BJ (cell line): ENCODE results near the gene ROMO1. TPM values are rescaled to one million over a fixed set of nuclear protein-coding genes. Genes with fewer than 3 reads are reported as not detected.
"Not testable (repeated sequence)": the region's sequence is repeated elsewhere in the genome, so short reads cannot be mapped to it uniquely, and the experiment has no call there.

Experiments
- CTCF ChIA-PET: fragments of 350-600 bp; formaldehyde crosslinking; extraction: SDS; loops from one replicate; lab custom pipeline; 2021; ENCODE audit warnings: antibody characterized with exemption, inconsistent platforms; lab: Yijun Ruan, JAX
- POLR2A ChIA-PET: fragments of 300-600 bp; sonication (Branson Sonifier 250); formaldehyde crosslinking; extraction: SDS; loops from one replicate; lab custom pipeline; 2021; ENCODE audit warnings: antibody characterized with exemption; lab: Charles Lee
- DNase-seq: peaks from one replicate; pipeline ENCODE4 v3.0.0-alpha.2; 2011; ENCODE audit warnings: low read depth
- H3K27me3 ChIP-seq: 2 replicates; pipeline ENCODE4 v1.6.0; 2011; ENCODE audit warnings: low read length; ENCODE audit not compliant: control insufficient read depth, insufficient read depth
- H3K36me3 ChIP-seq: 2 replicates; pipeline ENCODE4 v1.5.1; 2011; ENCODE audit warnings: low read length; ENCODE audit not compliant: control insufficient read depth, insufficient read depth
- H3K4me3 ChIP-seq: 2 replicates; pipeline ENCODE4 v1.5.1; 2011; ENCODE audit warnings: low read depth, mild to moderate bottlenecking, control low read depth, low read length
- polyA plus RNA-seq: library from polyadenylated mRNA; depleted of rRNA; stranded (reverse); fragments of >200 nt; gene quantifications from 2 replicates; pipeline ENCODE4 v1.2.3, GENCODE V29; 2011
- TF ChIP-seq, protein P1 (sequence below): IDR thresholded peaks from 2 replicates; pipeline ENCODE4 v1.5.1; 2011; ENCODE audit warnings: low read depth, mild to moderate bottlenecking, control low read depth, inconsistent platforms, low read length, moderate library complexity; ENCODE audit not compliant: insufficient read depth

ROMO1 gene
- polyA plus RNA-seq, 1 experiment = 399 TPM

DNA sequence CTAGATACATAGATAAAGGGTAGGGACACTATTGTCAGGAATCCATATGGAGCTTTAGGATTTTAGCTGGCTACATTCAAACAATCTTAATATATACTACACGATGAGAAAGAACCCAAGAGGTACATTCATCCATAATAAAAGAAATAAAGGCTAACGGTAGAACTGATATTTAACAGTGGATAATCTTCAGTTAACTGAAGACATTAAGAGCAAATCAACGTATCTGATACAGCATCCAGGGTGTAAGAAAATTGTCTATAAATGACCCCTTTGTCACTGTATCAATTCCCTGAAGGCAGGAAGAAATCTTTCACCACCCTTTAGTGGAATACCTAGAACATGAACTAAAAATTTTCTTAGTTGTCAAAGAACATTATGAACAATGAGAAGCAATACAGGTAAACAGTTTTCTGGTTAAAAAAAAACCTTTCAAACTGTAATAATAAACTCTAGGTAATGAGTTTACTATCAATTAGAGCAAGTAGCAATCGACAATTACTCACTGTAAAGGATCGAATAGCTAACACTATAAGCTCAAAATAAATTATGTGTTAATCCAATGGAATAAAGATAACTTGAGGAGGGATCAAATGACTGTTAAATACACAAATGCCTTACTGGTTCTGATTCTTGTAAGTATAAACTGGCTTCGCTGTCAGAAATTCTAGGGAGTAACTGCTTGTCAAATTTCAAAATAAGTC is 11.8 kb downstream of the ROMO1 start:
- CTCF ChIA-PET = interaction anchor here (0.7 to 1.1 kb wide), 2 partner anchors 9 to 38 kb away, joined by 3 to 4 read pairs; no protein-coding TSS in a partner anchor
- no peaks in the 10 kb centered on the region for H3K27me3 ChIP-seq
- TF ChIP-seq, protein P1, sequence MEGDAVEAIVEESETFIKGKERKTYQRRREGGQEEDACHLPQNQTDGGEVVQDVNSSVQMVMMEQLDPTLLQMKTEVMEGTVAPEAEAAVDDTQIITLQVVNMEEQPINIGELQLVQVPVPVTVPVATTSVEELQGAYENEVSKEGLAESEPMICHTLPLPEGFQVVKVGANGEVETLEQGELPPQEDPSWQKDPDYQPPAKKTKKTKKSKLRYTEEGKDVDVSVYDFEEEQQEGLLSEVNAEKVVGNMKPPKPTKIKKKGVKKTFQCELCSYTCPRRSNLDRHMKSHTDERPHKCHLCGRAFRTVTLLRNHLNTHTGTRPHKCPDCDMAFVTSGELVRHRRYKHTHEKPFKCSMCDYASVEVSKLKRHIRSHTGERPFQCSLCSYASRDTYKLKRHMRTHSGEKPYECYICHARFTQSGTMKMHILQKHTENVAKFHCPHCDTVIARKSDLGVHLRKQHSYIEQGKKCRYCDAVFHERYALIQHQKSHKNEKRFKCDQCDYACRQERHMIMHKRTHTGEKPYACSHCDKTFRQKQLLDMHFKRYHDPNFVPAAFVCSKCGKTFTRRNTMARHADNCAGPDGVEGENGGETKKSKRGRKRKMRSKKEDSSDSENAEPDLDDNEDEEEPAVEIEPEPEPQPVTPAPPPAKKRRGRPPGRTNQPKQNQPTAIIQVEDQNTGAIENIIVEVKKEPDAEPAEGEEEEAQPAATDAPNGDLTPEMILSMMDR = no peak
- no peak overlapping the region for H3K4me3 ChIP-seq
- DNase-seq = no peak
- peaks cover 20% of the 10 kb centered on the region for H3K36me3 ChIP-seq
- POLR2A ChIA-PET = no interaction called here

DNA sequence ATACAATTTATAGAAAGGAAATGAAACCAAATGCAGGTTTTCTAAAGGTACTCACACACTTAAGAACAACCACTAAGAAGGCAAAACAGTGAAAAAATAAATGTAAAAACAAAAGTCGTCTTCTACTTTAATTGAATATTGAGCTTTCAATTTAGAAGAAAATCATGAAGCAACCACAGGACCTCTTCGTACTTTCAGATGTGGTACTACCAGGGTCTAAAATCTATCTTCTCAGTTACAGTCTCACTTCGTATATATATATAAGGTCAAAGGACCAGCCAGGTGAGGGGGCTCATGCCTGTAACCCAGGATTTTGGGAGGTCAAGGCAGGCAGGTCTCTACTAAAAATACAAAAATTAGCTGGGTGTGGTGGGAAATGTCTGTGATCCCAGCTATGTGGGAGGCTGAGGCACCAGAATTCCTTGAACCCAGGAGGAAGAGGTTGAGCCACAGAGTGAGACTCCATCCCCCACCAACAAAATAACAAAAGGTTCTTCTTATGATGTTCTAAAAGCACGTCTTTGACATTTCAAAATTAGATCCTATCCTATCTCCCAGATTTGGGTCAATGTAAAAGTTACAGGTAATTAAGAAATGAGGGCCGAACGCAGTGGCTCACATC is 12.5 kb downstream of the ROMO1 start:
- TF ChIP-seq, protein P1 = no peak
- H3K36me3 ChIP-seq = peaks cover 21% of the 10 kb centered on the region
- DNase-seq = no peak
- H3K27me3 ChIP-seq = no peaks in the 10 kb centered on the region
- H3K4me3 ChIP-seq = no peak overlapping the region
- CTCF ChIA-PET = interaction anchor here (0.7 to 1.1 kb wide), 3 partner anchors 10 to 38 kb away, joined by 3 to 4 read pairs (median 3); no protein-coding TSS in a partner anchor
- POLR2A ChIA-PET = no interaction called here

DNA sequence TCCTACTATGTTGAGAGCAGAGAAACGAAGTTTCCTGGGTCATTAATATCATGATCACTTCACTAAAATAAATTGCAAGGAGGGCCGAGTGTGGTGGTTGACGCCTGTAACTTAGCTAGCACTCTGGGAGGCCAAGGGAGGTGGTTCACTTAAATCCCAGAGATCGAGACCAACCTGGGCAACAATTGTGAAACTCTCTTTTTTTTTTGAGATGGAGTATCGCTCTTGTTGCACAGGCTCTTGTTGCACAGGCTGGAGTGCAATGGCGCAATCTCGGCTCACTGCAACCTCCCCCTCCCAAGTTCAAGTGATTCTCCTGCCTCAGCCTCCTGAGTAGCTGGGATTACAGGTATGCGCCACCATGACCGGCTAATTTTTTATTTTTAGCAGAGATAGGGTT is 13.9 kb downstream of the ROMO1 start:
- H3K4me3 ChIP-seq, POLR2A ChIA-PET, H3K27me3 ChIP-seq, DNase-seq: not testable (repeated sequence)
- H3K36me3 ChIP-seq = peaks cover 23% of the 10 kb centered on the region
- CTCF ChIA-PET = interaction anchor here (0.6 to 0.8 kb wide), 4 partner anchors 9 to 129 kb away, joined by 3 to 7 read pairs (median 3); no protein-coding TSS in a partner anchor

DNA sequence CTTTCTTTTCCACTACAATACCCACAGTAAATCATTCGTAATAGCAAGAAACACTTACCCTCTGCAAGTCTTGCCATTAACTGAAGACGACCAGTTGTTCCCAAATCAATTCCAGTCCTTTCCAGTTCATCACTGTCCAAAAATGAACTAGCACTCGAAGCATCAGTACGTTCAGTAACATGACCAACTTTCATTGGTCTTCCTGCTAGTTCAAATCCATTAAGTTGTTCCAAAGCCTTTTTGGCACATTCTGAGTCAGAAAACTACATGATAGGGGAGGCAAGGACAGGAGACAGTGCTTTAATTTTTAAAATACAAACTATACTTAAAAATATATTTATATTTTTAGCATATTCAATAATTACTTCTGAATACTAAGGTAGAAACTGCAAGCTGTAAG is 14.9 kb downstream of the ROMO1 start:
- no peak for DNase-seq
- Histone ChIP-seq H3K36me3 (peaks cover 27% of the 10 kb centered on the region), H3K27me3 (no peaks in the 10 kb centered on the region)

DNA sequence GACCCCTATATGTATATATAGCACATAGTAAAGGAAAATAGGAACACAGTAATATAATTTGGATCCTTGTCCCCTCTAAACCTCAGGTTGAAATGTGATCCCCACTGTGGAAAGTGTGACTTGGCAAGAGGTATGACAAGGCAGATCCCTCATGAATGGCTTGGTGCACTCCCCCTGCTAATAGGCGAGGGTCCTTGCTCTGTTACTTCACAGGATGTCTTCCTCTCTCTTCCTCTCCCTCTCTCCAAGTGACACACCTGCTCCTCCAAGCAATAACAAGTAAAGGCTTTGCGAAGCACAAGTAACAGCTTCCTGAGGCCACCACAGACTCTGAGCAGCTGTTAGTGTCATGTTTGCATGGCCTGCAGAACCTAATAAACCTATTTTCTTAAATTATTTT is 16.4 kb downstream of the ROMO1 start:
- POLR2A ChIA-PET = no interaction called here
- DNase-seq = no peak
- TF ChIP-seq, protein P1 = no peak
- H3K4me3 ChIP-seq = no peak overlapping the region
- CTCF ChIA-PET = interaction anchor here (1.7 kb wide), 1 partner anchor 12 kb away, joined by 4 read pairs; no protein-coding TSS in a partner anchor
- peaks cover 33% of the 10 kb centered on the region for H3K36me3 ChIP-seq
- H3K27me3 ChIP-seq = no peaks in the 10 kb centered on the region

More for the DNA sequence above, 14.9 kb downstream of the ROMO1 start:
- TF ChIP-seq, protein P1 = no peak
- CTCF ChIA-PET = interaction anchor here (0.9 to 1.2 kb wide), 2 partner anchors 10 to 14 kb away, joined by 3 to 6 read pairs; no protein-coding TSS in a partner anchor
- POLR2A ChIA-PET = no interaction called here
- H3K4me3 ChIP-seq = no peak overlapping the region
